ENCODE results near the gene ZFAND3.

ZFAND3 gene

GRCh38 chr6:38068854-38069590 is 249.5 kb downstream of the ZFAND3 start:
- in situ Hi-C loops (cut with HindIII; ENCODE audit: low sequenced_read_pairs) = no loop called here

- in situ Hi-C loops (cut with HindIII; ENCODE audit: low sequenced_read_pairs) = no loop called here
Measured at GRCh38 chr6:38077488-38078030, 258.0 kb downstream of the ZFAND3 start.

DNA sequence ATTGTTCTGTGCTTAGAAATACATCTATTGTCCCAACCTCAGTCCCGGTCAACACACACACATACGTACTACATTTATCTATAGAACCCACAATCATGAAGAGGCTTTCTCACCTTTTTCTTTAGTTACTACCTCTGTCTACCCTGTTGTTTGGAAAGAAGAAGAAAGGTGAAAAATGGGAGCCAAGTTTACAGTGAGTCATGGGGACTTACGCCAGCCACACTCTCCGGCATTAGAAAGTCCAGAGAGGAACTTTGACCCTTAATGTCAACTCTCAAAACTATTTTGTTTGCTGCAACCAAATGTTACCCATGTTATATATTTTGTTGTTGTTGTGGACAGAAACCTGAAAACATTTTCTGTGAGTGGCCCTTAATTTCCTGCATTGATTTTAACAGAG is 259.1 kb downstream of the ZFAND3 start:
- in situ Hi-C loops (cut with HindIII; ENCODE audit: low sequenced_read_pairs) = no loop called here

DNA sequence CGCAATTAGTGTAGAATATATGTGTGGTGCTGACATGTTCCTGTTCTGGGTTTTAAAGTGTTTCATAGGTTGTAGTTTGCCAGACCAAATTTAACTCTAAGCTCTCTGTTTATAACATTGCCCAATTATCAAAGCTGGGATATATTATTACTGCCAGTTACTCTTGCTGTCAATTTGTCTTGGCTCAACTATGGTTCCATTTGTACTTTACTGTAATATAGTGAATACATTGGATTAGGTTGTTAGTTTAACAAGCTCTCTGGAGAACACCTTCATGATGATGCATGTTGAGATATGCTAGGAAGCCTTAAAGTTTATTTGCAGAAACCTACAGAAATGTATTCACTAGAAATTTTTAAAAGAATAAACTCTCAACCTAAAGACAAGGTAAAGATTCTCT is 259.6 kb downstream of the ZFAND3 start:
- in situ Hi-C loops (cut with HindIII; ENCODE audit: low sequenced_read_pairs) = no loop called here

DNA sequence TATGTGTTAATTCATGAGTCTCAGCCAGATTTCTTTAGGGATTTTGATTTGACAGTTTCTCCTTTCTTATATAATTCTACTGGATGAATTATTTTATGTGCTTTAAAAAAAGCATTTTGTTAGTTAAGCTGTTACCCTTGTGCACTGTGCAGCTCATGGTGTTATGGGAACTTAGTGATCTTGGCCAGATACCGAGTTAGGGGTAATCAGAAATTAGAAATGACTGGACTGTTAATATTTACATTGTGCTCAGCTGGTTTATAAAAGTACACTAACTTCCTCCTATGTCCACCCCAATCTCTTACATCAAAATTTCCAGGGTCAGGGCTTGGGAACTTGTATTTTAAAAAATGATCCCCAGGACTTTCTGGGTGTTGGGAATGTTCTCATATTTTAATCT is 260.0 kb downstream of the ZFAND3 start:
- in situ Hi-C loops (cut with HindIII; ENCODE audit: low sequenced_read_pairs) = no loop called here

DNA sequence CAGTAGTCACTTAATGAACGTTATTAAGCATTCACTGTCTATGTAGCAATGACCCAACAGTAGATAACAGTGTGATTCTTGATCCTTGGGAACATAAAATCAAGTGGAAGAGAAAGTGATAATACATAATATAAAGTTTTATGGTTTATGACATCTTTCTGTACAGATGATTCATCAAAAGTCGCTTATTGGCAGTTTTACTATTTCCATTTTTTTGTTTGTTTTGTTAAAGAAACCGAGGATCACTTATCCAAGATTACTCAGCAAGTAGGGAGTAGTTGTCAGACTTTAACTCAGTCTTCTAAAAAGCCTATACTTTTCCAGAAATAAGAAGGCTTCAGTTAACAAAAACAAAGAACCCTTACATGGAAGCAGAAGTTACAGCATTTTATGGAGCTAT is 260.8 kb downstream of the ZFAND3 start:
- in situ Hi-C loops (cut with HindIII; ENCODE audit: low sequenced_read_pairs) = no loop called here

DNA sequence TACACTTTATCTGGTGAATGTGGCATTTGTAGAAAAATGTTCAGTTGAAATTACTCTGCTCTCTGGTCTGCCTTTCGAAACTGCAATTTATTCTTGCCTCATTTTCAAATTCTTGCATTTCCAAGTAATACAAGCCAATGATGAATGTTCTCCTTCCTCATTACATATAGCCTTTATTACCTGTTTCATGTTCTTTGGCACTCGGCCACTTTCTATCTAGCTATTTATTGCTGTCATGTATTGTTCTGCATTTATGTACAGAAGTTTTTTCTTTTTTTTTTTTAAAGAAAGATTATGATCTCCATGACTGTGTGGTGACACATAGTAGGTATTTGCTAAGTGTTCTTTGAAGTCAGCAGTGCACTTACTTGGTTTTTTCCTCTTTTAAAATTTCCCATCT is 261.4 kb downstream of the ZFAND3 start:
- in situ Hi-C loops (cut with HindIII; ENCODE audit: low sequenced_read_pairs) = no loop called here

DNA sequence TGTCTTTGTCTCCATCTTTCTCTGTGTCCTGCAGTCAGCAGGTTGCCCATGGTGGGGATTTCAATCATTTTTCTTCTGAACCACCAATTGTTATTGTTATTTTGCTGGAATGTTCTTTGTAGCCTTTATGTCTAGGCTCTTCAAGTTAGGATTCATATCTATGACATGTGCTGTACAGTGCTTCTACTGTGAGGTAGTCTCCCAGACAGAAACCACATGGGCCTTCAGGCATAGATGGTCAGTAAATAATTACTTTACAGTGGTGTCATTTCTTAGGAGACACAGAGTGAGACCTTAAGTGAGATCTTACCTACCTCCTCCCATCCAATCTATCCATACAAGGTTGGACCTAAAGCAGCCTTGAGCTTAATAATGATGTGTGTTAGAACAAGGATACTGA is 265.5 kb downstream of the ZFAND3 start:
- in situ Hi-C loops (cut with HindIII; ENCODE audit: low sequenced_read_pairs) = no loop called here

GRCh38 chr6:38086346-38086745 is 266.8 kb downstream of the ZFAND3 start:
- in situ Hi-C loops (cut with HindIII; ENCODE audit: low sequenced_read_pairs) = no loop called here

- in situ Hi-C loops (cut with HindIII; ENCODE audit: low sequenced_read_pairs) = no loop called here
Measured at GRCh38 chr6:38088010-38088409, 268.5 kb downstream of the ZFAND3 start.

GRCh38 chr6:38088829-38089228 is 269.3 kb downstream of the ZFAND3 start:
- in situ Hi-C loops (cut with HindIII; ENCODE audit: low sequenced_read_pairs) = no loop called here

DNA sequence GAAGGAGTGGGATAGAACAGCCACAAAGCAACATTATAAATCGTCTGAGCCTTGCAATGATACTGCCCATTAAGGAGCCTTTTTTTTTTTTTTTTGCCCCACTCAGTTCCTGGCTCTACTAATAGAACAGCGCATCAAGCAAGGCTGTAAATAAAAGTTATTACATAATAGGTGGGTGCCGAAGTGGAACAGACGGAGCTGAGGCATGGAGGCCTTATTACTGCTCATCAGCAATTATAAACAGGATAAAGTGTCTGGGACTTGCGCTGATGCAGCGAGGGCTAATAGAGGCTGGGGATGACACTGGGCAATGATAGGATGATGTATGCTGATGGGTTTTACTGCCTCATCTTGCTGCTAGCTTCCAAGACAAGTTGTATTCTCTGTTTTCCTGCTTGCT is 272.1 kb downstream of the ZFAND3 start:
- in situ Hi-C loops (cut with HindIII; ENCODE audit: low sequenced_read_pairs) = no loop called here

- in situ Hi-C loops (cut with HindIII; ENCODE audit: low sequenced_read_pairs) = no loop called here
Measured at GRCh38 chr6:38092465-38092864, 272.9 kb downstream of the ZFAND3 start.

GRCh38 chr6:38092964-38093363 is 273.4 kb downstream of the ZFAND3 start:
- in situ Hi-C loops (cut with HindIII; ENCODE audit: low sequenced_read_pairs) = no loop called here

GRCh38 chr6:38095054-38095453 is 275.5 kb downstream of the ZFAND3 start:
- in situ Hi-C loops (cut with HindIII; ENCODE audit: low sequenced_read_pairs) = no loop called here

DNA sequence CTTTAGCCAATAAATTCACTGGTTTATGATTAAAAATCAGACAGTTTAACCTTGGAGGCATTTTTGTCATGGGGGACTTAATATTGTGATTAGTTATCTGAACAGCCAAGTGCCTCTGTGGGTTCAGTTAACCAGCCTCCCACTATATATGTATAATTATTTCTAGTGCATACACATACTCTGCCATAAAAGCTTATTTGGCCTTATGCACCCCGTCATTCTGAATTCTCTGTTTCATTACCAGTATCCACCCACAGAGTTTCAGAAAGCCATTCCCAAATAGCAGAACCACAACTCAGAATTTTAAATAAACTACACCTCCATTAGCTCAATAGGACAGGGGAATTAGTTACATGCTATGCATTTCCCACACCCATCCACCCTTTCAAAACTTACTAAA is 279.7 kb downstream of the ZFAND3 start:
- in situ Hi-C loops (cut with HindIII; ENCODE audit: low sequenced_read_pairs) = no loop called here

DNA sequence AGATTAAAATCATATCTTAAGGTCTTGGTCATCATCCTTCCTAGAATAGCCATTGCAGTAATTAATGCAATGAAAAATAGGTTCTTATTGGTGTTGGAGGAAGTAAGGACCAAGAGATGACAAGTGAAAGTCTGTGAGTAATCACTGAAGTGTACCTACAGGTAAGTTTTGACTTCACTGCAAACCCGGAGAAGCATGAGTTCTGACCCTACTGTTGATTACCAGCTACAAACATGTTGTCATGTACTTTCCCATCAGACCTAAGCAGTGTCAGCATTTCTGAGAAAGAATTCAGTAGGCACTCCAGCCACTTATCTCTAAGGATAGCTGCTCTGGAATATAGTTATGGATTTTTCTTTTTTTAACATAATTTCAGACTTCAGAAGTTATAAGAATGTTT is 280.9 kb downstream of the ZFAND3 start:
- in situ Hi-C loops (cut with HindIII; ENCODE audit: low sequenced_read_pairs) = no loop called here

DNA sequence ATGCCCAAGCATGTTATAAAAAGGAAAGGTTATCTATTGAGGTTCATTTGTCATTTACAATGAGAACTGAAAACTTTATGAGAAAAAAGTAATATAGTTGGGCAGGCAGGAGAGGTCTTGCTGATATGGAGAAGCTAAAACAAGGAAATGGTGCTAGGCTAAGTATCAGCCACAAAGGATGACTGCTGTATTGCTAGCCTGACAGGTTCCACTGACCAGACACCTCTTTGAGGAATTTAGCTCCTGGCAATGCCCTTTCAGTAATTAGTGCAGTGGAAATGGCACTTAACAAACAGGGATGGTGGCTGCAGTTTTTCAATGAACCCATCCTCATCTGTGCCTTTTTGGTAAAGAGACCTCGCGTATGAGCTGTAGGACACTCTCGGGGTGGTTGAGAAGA is 284.4 kb downstream of the ZFAND3 start:
- in situ Hi-C loops (cut with HindIII; ENCODE audit: low sequenced_read_pairs) = no loop called here

DNA sequence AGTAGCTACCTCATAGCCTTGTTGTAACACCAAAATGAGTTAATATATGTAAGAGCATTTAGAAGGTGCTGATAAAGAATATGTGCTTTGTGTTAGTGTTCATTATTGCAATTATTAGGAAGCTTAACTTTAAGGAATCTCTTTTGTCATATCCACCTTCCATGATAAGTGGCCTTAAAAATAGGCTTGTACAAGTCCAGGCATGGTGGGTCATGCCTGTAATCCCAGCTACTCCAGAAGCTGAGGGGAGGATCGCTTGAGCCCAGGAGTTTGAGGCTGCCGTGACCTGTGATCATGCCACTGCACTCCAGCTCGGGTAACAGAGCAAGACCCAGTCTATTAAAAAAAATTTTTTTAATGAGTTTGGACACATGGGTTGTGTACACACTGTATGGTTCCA is 285.5 kb downstream of the ZFAND3 start:
- in situ Hi-C loops (cut with HindIII; ENCODE audit: low sequenced_read_pairs) = no loop called here

GRCh38 chr6:38107073-38107472 is 287.5 kb downstream of the ZFAND3 start:
- in situ Hi-C loops (cut with HindIII; ENCODE audit: low sequenced_read_pairs) = no loop called here

DNA sequence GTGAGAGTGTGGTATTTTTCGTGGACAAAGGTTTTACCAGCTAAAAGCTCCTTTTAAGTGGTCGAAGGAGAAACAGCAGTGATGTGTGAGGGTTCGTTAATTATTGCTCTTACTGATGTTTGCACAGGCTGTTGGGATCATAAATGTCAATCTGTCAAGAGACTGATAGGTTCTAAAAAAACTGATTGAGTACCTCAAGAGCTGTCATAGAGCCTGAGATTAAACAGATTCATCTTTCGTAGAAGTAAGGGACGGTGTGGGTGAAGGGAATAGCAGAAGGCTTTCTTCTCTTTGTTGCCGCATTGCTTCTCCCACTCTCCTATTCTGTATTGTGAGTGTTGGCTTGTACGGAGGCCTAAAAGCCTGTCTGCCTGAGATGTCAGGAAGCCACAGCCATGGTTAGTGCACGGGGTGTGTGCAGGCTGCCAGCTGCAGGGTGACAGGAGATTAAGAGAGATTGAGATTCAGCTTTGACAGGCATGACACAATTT is 291.0 kb downstream of the ZFAND3 start:
- in situ Hi-C loops (cut with HindIII; ENCODE audit: low sequenced_read_pairs) = no loop called here

- in situ Hi-C loops (cut with HindIII; ENCODE audit: low sequenced_read_pairs) = no loop called here
Measured at GRCh38 chr6:38112181-38112580, 292.7 kb downstream of the ZFAND3 start.

Data from DLD1 (cell line).